H4 (cell line): ENCODE measurements around the gene SIL1. TPM values are rescaled to one million over a fixed set of nuclear protein-coding genes. Genes with fewer than 3 reads are reported as not detected.
"Not testable (repeated sequence)": the region's sequence is repeated elsewhere in the genome, so short reads cannot be mapped to it uniquely, and the experiment has no call there.

Source experiments
- DNase-seq: peaks from one replicate; pipeline ENCODE4 v3.0.0-alpha.2; 2015; ENCODE audit warnings: low spot score
- total RNA-seq: library from RNA; depleted of rRNA; stranded (reverse); fragments of >200 nt; shearing (Covaris generic); gene quantifications from 2 replicates; pipeline ENCODE4 v1.2.3, GENCODE V29; 2014

The SIL1 gene
- total RNA-seq, 1 experiment from 2014 or later: 50.9 TPM

DNA sequence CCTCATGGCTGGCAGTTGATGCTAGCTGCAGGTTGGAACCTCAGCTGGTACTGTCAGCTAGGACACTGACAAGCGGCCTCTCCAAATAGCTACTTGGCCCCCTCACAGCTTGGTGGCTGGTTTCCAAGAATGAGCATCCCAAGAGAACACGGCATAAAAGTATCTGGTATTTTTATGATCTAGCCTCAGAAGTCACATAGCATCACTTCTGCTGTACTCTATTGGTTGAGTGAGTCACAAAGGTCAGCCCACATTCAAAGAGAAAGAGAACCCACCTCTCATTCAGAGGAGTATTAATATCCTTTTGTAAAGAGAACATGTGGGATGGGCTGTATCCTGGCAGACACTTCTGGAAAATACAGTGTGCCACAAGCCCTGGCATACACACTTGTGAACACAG, 6.0 kb upstream of the SIL1 start:
- no peak for DNase-seq

DNA sequence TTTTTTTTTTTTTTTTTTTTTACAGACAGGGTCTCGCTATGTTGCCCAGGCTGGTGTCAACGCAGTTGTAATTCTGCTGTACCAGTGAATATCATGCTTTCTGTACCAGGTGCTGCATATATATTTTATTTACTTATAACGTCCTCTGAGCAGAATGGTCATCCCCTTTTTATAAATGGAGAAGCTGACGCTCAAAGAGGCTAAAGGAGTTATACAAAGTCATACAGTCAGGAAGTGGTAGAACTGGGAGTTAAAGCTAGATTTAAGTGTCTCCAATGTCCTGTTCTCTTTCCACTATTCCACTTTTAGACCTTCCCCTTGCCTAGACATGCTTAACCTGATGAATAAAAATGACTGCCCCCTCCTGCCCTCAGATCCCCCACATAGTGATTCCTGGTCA, 1.2 kb upstream of the SIL1 start:
- no peak for DNase-seq

DNA sequence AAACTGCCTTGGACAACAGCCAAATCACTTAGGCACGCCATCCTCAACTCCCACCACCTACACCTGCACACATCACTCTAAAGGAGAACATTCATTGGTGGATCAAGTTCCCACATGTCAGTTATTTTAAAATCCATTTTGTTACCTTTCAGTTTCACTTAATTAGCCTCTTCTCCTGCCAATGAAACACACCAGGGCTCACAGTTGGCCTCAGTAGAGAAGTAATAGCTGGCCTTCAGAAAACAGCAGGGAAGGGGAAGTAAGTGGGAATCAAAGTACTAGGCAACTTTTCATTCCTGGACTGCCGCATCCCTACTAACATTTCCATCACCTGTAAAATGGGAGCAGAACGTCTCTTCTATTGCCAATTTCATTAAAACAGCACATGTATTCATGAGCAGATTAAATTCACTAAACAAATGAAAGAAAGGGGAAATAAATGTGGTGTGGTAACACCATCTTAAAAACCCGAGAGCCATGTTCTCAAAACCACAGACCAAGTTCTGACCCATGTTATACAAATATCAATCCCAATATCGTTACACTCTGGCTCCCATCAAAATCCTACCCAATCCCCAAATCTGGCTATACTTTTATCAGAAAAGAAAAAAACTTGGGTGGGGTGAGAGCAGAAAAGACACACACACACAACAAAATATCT, 1.7 kb downstream of the SIL1 start:
- no peak for DNase-seq

DNA sequence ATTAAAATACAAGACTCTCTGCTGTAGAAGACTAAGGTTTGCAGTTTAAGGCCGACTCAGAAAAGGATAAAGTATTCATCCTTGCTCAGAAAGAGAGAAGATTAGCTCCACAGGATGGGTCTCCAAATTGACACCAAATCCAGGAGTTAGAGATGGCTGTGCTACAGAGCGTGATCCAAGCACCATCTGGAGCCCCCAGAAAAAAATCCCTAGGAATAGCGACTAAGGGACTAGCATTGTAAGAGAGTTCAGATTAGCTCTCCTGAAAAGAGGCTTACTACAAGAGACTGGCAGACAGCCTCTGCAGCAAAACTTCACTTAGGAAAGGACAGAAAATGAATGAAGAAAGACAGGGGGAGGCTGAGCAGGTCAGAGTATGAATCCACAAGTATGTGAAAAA, 3.7 kb downstream of the SIL1 start:
- DNase-seq: no peak

DNA sequence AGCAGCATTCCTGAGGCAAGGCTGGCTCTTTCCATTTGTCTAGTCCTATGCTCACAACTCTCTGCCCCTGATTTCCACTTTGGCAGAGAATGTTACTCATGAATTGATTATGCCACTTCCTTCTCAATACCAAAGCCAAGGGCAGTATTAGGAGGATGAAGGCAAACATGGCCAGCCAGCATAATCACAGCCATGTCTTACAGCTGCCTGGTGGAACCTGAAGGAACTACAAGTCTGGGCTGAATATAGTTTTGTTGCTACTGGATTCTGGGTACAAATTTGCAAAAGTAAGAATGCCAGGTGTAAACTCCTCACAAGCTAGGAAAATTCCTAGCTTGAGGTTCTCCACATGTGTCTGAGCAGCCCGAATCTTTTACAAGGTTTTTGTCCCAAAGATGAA, 4.2 kb downstream of the SIL1 start:
- no peak for DNase-seq

DNA sequence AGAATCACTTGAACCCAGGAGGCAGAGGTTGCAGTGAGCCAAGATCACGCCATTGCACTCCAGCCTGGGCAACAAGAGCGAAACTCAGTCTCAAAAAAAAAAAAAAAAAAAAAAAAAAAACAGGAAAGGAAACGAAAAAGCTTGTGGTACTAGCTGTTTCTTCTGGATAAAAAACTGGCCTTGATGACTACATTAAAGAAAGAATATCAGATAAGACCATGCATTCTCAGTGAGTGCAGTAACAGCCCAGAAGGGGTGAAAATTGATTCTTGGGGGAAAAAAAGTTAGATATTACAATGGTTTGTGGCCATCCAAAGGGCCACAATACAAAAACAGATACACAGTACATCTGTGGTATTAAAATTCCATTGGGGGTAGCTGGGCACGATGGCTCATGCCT, 5.3 kb downstream of the SIL1 start:
- DNase-seq: not testable (repeated sequence)

DNA sequence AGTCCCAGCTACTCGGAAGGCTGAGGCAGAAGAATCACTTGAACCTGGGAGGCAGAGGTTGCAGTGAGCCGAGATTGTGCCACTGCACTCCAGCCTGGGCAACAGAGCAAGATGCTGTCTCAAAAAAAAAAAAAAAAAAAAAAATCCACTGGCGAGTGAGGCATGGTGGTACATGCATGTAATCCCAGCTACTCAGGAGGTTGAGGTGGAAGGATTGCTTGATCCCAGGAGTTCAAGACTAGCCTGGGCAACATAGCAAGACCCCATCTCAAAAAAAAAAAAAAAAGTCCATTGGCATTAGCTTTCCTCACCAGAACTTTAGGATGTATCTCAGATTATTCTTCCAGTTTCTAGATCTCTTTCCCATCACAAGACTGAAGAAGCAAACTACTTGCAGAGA, 6.2 kb downstream of the SIL1 start:
- not testable (repeated sequence) for DNase-seq

DNA sequence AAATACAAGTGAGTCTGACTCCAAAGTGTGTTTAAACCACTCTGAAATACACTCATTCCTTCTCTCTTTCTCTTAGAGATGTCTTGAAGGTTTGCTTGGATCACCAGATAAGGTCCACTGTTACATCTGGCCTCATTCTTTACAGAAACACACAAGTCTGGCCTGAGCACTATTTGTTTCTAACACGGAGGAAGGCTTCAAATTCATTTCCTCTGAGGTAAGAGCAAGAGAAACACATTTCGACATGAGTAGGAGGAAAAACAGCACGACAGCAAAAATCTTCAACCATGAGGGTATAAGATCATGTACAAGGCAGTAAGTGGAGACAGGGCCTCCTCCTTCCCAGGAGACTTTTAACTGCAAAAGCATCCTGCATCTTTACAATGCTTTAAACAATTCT, 8.0 kb downstream of the SIL1 start:
- DNase-seq: no peak

DNA sequence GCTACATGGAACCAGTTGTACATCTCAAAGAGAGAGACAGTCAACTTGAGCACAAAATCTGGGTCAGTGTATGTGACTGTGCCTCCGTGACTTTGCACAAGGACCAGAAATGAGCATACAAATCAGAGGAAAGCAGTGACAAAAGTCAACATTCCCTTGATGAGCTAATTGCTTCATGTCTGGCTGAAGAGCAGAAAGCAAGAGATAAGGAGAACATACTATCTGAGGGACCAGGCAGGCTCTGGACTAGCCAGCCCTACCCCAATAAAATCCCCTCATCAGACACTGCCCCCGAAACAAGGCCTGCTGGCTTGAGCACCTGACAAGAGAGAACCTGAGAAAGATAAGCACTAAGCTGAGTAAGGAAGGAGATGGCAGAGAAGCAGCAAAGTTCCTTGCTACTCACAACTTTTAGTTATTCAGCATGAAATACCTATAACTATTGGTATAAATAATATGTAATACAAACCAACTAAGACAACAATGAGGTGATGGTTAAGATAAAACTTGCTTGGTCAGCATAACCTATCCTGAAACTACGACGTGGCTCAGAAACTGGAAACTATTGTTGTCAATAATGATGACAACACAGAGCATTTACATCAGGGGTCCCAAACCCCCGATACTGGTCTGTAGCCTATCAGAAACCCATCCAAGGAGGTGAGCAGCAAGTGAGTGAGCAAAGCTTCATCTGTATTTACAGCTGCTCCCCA, 9.5 kb downstream of the SIL1 start:
- DNase-seq: no peak

DNA sequence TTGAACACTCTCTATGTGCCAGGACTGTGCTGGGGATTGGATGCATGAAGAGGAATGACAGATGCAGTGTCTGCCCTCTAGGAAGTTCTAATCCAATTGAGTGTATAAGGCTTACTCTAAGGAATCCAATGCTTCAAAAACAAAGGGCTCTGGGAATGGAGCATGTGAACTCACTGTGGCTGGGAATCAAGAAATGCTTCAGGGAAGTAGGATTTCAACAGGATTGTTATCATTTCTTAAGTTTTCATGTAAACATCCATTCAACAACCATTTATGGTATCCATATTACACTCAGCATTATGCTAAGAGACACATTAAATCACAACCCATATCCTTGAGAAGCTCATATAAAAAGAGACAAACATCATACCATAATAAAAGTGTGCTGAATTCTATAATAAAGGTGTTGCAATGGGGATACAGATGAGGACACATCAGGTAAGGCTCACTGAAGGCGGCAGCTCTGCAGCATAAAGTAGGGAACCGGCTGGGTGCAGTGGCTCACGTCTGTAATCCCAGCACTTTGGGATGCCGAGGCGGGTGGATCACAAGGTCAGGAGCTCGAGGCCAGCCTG, 11.3 kb downstream of the SIL1 start:
- DNase-seq: no peak

DNA sequence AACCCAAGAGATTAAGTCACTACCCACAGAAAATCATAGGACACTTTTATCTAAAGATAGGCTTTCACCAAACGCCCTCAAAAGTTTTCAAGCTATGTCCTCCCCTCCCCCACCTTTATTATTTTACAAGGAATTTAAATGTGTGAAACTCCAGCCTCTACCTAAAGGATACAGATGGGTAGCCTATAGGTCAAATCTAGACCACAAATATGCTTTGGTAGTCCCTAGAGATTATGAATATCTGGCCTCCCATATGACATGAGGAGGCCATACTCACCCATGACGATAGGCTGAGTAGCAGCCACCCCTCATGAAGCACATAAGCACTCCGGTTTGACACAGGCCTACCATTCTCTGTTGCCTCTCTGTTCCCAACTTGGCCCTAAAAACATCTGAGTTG, 11.9 kb downstream of the SIL1 start:
- no peak for DNase-seq

DNA sequence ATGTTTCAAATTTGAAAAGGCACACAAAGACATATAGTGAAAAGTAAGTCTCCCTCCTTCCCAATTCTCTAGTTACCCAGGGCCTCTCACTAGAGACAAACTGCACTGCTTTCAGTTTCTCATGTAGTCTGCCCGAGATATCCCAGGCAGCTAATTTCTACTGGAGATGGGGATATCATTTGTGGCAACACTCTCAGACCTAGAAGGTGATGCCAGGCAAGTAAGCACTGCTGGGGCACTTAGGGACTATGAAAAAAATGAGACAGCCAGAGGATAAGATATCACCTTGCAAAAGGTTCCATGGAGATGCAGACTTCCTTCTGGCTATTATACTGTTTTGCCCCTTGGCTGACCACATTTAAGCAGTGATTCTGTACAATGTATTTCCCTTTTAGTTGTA, 12.6 kb downstream of the SIL1 start:
- no peak for DNase-seq

DNA sequence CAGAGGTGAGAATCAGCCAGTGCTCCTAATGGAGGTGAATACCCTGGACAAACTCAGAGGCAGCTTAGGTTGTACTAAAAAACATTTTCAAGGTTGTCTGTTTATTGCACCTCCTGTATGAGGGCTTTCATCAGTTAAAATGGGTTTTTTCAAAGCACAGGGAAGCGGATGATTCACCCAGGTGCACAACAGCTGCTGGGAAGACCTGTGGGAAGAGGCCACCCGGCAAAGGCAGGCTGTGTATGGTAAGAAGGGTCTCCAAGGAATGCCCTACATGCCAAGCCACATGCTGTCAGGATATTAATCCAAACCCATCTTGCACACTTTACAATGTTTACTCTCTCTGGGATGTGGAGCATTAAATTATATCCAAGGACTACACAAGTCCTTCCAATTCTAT, 14.7 kb downstream of the SIL1 start:
- DNase-seq: no peak

DNA sequence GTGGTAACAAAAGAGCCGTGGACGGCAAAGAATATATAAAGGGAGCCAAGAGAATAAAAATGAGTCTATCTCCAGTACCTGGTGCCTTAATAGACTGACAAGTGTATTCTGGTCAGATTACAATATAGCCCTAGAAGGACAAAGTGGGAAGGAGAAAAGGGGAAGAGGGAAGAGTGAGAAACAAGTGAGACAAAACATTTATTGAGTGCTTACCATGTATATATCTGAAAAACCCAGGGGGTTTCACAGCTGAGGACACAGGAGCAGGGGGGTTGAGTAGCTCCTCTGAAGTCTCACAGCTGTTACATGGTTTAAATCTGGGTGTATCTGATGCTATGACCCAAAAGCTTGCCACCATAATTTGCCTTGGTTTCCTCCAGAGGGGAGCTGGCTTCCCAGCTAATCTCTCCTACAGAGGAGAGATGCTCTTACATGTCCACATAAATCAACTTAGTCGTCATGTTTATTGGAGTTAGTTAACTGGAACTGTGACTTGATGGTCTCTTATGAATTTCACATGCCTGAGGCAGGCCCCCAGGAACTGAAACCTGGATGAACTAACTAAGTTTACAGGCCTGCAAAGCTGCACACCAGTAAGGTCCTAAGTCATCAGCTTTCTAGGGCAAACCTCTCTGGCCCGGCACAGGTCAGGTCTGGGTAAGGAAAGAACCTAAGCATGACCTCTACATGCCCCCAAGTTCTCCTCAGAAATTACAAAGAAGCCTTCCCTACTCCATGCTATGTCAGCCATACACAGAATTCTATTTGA, 15.5 kb downstream of the SIL1 start:
- no peak for DNase-seq

DNA sequence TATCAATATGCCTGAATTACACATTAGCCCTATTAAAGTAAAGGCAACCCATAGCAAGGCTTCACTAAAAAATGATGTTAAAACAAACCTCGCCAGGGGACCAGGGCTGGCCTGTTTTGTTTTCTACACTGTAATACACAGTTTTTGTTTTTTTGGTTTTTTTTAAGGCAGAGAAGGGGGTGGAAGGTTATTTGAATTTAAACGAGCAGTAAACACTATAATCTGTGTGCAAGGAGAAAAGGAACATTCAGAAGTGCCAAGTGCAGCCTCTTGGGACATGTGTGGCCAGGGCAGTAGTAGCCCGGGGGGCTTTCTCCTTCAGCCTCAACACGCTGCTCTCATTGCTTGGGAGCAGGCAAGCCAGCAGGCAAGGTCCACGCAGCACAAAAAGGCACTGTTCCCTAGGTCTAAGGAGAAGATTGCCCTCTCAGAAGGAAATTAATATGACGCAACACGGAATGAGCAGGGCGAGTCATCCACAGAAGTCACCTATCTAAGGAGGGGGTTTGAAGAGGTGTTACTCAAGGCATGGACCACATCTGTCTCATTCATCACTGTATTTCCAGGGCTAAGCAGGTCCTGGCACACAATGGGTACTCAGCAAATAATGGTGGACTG, 16.2 kb downstream of the SIL1 start:
- DNase-seq: peak; percentile 39

DNA sequence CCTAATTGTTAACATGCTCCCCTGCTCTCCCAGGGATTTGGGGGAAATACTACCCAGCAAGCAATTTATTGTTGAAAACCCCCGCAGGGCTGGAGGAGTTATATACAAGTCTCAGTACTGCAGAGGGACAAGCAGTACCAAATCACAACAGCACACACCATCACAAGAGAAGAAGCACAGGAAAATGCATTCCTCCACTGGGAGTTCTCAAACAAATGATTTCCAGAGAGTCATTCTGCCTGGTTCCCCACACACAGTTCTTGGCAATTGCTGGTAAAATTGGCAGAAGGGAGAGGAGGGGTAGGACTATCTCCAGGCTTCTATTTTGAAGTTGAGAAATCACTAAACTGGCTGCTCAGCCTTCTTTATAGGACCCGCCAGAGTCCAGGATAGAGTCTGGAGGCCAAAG, 16.8 kb downstream of the SIL1 start:
- no peak for DNase-seq

DNA sequence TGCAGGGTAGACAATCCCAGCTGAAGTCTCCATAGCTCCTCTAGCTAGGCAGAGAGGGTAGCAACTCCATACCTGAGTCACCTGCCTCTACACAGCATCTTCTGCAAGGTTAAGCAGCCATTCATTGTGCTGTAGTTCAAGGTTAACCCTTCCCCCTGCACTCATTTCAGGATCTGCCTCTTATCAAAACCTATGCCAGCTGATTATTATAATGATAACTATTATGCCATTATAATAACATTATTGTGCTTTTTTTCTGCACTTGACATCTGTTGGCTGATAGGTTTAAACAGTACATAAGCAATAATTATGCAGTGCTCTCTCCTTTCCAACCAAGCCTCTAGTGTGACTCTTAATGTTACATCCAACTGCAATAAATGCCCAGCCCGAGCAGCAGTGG, 17.3 kb downstream of the SIL1 start:
- DNase-seq: no peak

DNA sequence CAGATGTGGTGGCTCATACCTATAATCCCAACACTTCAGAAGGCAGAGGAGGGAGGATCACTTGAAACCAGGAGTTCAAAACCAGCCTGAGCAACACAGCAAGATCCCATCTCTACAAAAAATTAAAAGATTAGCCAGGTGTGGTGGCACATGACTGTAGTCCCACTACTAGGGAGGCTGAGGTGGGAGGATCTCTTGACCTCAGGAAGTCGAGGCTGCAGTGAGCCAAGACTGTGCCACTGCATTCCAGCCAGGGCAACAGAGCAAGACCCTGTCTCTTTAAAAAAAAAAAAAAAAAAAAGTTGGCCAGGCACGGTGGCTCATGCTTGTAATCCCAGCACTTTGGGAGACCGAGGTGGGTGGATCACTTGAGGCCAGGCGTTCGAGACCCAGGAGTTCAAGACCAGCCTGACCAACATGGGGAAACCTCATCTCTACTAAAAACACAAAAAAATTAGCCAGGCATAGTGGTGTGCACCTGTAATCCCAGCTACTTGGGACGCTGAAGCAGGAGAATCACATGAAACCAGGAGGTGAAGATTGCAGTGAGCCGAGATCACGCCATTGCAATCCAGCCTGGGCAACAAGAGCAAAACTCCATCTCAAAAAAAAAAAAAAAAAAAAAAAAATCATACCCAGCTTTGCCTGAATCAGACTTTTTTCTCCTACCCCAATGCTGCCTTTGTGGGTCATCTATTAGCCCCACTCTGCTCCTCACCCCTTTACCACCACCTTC, 18.2 kb downstream of the SIL1 start:
- DNase-seq: not testable (repeated sequence)

DNA sequence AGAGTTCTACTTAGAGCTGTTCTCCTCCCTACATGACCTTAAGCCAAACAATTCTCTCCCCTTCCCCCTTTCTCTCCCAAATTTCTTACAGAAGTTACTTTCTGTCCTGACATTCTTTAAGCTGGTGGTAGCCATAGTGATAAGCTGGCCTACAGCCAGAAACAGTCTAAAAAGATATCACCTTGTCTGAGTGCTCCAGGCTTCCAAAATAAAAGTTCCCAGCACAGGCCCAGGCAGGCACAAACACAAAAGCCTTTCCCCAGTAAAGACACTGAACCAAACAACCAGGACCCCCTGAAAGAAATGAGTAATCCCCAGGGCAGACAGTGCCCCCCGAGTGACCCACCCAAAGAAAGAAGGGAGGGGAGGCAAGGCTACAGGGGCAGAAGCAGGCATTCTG, 19.2 kb downstream of the SIL1 start:
- DNase-seq: no peak

DNA sequence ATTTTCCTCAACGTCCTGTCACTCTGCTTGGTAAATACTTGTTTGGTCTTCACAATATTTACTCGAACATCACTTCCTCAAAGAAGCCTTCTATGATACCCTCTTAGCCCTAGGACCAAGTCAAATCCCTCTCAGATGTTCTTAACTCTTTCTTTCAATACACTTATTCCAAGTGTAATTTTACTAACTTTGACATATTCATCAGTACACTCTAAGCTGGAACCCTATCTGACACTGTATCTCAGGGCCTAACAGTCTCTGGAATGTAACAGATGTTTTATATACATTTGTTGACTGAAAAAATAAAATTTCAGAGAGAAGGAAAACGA, 19.6 kb downstream of the SIL1 start:
- no peak for DNase-seq

DNA sequence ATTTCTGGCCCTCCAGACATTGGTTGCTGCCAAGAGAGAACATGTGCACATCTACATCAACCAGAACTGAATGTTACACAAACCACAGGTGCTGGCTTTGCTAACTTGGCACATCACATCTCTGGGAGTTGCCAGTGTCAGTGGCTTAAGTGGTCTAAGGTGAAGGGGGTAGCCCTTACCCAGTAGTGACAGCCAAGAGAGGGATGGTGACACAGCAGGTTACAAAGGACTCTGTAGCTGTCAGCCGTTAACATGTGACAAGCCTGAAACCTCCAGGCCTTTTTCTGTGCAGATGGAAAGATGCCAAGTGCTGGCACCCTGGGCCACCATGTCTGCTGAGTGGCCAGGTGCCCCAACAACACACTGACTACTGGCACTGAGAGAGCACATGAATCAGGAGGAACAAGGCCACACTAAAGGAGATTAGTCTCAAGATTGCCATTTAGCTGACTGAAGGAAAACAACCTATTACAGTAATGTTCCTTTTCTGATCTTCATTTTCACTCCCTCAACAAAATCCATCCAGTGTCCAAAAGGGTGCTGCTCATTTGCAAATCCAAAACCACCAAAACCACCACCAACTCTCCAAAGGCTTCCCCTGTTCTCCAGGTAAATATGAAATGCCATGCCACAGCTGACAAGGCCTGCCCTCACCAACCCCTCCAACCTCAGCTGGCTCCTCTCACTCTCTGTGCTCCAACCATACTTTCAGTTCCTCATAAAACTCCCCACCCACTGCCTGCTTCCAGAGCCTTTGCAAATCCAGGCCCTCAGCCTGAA, 20.2 kb downstream of the SIL1 start:
- no peak for DNase-seq
